Omental fat pad (tissue), 4 donors: ENCODE data around the gene CLEC6A. TPM values are rescaled to one million over a fixed set of nuclear protein-coding genes. Genes with fewer than 3 reads are reported as not detected.

Experiments used
- ATAC-seq: fragments of 150-250 bp; one replicate; pipeline ENCODE4 v1.9.1; 2016; ENCODE audit warnings: mild to moderate bottlenecking, moderate library complexity; ENCODE audit not compliant: low FRiP score
- DNase-seq: peaks from one replicate; pipeline ENCODE4 v3.0.0-alpha.2; 2019; ENCODE audit warnings: low spot score
- total RNA-seq, 4 donors: library from RNA; depleted of rRNA; stranded (reverse); fragments of >200 nt; gene quantifications; one replicate each; pipeline ENCODE4 v1.1.0, GENCODE V29; 2016
- TF ChIP-seq, protein P1 (sequence below), 3 donors: fragments of 450-650 bp; IDR thresholded peaks; one replicate each; pipeline ENCODE4 v1.5.1; 2016 to 2017; ENCODE audit warnings: antibody characterized with exemption in 3 of 3, mild to moderate bottlenecking in 3 of 3, moderate library complexity in 2 of 3

The CLEC6A gene
- total RNA-seq, 4 donors from 2014 or later: not detected

DNA sequence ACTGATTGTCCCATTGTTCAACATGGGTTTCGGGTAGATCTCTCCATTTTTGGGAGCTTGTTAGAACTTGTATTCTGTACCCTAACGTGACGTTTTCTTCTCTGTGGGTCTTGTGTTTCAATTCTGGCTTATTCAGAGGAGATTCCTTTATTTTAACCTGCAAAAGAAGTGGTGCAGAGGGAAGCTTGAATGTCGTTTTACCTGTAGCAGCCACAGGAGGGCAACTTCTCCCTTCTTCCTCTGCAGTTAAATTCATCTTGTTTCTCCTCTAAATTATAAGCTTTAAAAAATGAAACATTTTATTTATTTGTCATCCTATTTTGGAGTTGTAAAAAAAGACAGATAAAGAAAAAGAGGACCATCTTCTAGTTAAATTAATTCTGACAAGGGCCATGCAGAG, 43.9 kb downstream of the CLEC6A start:
- no peak for DNase-seq
- no peak for ATAC-seq
- TF ChIP-seq, protein P1, sequence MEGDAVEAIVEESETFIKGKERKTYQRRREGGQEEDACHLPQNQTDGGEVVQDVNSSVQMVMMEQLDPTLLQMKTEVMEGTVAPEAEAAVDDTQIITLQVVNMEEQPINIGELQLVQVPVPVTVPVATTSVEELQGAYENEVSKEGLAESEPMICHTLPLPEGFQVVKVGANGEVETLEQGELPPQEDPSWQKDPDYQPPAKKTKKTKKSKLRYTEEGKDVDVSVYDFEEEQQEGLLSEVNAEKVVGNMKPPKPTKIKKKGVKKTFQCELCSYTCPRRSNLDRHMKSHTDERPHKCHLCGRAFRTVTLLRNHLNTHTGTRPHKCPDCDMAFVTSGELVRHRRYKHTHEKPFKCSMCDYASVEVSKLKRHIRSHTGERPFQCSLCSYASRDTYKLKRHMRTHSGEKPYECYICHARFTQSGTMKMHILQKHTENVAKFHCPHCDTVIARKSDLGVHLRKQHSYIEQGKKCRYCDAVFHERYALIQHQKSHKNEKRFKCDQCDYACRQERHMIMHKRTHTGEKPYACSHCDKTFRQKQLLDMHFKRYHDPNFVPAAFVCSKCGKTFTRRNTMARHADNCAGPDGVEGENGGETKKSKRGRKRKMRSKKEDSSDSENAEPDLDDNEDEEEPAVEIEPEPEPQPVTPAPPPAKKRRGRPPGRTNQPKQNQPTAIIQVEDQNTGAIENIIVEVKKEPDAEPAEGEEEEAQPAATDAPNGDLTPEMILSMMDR (IDR thresholded peaks at IDR 0.05): no peak

DNA sequence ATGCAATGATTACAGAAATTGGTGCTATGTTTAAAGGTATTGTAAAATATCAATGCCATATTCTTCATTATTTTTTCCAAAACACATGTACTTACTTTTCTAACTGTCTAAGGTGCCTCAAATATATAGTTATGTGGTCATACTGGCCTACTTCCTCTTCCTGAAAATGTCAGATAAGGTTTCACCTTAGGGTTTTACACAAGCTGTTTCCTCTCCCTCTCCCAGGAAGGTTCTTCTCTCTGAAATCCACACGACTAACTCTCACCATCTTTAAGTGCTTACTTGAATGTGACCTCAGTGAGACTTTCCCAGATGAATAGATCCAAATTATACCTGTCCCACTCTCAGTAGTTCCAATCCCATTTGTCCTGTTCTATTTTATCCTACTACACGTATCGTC, 46.0 kb downstream of the CLEC6A start:
- ATAC-seq: no peak
- no peak for DNase-seq
- TF ChIP-seq, protein P1 (IDR thresholded peaks at IDR 0.05): no peak

DNA sequence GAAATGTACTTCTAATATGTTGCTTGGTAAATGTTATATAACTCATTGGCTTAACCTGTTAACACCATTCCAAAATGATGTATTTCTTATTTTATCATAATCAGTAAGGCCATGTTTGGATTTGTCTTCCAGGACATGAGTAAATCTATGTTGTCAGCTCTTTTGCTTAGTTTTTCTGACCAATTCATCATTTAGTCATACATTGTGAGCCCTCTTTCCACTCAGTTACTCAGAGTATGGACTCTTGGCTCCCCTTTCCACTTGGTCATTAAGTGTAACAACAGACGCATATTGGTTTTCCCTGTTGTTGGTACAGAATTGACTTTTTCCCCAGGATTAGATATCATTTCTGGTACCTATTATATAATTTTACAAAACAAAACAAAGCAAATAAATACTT, 48.6 kb downstream of the CLEC6A start:
- ATAC-seq: no peak
- TF ChIP-seq, protein P1 (IDR thresholded peaks at IDR 0.05): no peak

DNA sequence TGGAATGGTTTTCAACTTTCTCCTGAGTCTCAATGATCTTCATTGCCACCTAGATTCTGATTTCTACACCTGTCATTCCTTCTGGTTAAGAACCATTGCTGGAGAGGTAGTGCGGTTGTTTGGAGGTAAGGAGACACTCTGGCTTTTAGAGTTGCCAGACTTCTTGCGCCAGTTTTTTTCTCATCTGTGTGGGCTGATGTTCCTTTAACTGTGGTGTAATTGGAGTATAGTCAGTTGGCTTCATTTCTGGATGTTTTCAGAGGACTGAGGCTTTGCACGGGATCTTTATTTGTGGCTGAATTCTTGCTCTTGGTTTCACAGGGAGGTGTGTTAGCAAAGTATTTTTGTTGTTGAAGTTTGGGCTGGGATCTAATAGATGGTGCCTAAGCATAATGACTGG, 51.8 kb downstream of the CLEC6A start:
- TF ChIP-seq, protein P1 (IDR thresholded peaks at IDR 0.05): no peak

More for the DNA sequence above, 48.6 kb downstream of the CLEC6A start:
- DNase-seq: no peak

DNA sequence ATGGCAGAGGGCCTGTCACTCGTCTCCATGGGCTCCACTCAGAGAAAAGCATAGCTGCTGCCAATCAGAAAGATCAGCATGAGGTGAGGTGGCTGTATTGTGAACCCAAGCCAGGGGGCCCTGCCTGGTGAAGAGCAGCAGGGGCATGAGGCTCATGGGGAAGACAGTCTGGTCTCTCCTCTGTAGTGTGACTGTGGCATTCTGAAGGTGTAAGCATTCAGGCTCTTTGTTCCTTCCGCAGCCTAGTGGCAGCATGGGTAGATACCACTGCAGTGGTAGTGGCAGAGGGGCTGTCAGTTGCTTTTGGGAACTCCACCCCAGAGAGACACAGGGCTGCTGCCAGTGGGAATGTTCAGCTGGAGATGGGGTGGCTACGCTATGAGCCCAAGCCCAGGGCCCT, 52.5 kb downstream of the CLEC6A start:
- ATAC-seq: no peak
- TF ChIP-seq, protein P1 (IDR thresholded peaks at IDR 0.05): no peak
- no peak for DNase-seq

More for the DNA sequence above, 51.8 kb downstream of the CLEC6A start:
- ATAC-seq (no peak), DNase-seq (no peak)

DNA sequence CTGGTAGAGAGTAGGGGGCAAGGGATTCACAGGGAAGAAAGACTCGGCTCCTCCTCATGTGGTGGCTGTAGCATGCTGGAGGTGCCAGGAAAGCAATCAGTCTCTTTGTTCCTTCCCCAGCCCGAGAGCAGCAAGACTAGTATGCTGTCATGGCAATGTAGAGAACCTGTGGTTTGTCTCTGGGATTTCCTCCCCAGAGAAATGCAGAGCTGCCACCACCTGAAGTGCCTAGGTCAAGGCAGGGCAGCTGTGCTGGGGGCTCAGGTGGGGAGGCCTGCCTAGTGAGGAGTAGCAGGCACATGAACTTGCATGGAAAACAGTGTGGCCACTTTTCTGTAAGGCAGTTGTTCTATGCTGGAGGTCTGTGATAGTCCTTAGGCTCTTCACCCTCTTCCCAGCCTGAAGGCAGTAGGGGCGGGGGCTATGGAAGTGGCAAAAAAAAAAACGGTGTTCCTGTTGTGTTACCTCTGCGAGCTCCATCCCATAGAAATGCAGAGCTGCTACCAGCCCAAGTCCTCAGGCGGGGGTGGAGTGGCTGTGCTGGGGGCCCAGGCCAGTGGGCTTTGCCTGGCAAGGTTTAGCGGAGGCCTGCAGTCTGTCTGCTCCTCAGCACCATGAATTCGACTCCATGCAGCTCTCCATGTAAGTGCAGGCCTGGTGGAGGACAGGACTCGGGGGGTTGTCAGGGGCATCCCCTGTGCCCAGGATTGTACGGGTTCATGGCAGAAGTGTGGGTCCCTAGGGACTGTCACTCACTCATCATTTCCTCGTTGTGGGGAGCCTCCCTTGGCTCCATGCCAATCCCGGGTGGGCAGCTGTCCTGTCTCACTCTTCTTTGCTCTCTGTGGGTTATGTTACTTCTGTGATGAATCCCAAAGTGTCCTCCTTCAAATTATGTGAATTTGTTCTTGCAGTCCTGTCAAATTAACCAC, 53.4 kb downstream of the CLEC6A start:
- DNase-seq: no peak
- ATAC-seq: no peak
- TF ChIP-seq, protein P1 (IDR thresholded peaks at IDR 0.05): no peak

DNA sequence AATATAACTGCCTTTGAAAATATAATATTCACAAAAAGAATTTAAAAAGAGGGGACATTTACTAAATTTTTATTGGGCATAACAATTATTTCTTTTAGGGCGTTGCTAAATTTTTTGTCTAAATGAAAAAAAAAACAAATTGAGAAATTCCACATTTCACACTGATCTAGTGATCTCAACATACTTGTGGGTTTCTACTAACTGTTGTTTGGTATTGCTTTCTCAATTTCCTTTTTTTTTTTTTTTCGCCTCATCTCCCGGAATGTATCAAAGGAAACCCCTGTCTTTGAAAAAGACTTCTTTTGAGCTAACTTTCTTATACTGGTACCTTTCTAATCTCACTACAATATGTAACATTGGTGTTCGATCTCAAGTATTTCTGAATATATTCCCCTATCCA, 57.5 kb downstream of the CLEC6A start, which contains the start of gene CLEC4D:
Gene CLEC4D (plus strand): TSS at position 248 of the 400 bp plus-strand sequence. CDS start 230 bp downstream, outside the sequence.
- DNase-seq: no peak
- no peak for ATAC-seq
- TF ChIP-seq, protein P1 (IDR thresholded peaks at IDR 0.05): no peak
